Hematopoietic multipotent progenitor cell treated with erythropoietin and hydrocortisone succinate and interleukin-3 and kit ligand, for 15 days (in vitro differentiated cells): ENCODE results near the gene RPA1.
"Not testable (repeated sequence)": the region's sequence is repeated elsewhere in the genome, so short reads cannot be mapped to it uniquely, and the experiment has no call there.

Experiments
- DNase-seq: peaks from one replicate; pipeline ENCODE4 v3.0.0-alpha.2; 2015; ENCODE audit warnings: low spot score

The RPA1 gene

GRCh38 chr17:1820528-1821252 is 9.1 kb upstream of the RPA1 start:
- DNase-seq, result no peak

- DNase-seq, result no peak
Observed at GRCh38 chr17:1829216-1829591, 601 bp upstream of the RPA1 start.

- DNase-seq, result peak; percentile 35
Observed at GRCh38 chr17:1830288-1830687, 483 bp downstream of the RPA1 start.

- no peak for DNase-seq
Observed at GRCh38 chr17:1834380-1835149, 4.8 kb downstream of the RPA1 start.

GRCh38 chr17:1839516-1839915 is 9.7 kb downstream of the RPA1 start:
- peak; percentile 93 for DNase-seq

- DNase-seq, result no peak
Observed at GRCh38 chr17:1843947-1844346, 14.1 kb downstream of the RPA1 start.

- DNase-seq, result no peak
Observed at GRCh38 chr17:1847191-1847590, 17.4 kb downstream of the RPA1 start.

GRCh38 chr17:1852327-1852726 is 22.5 kb downstream of the RPA1 start:
- DNase-seq, result no peak

- no peak for DNase-seq
Observed at GRCh38 chr17:1853698-1854097, 23.9 kb downstream of the RPA1 start.

- not testable (repeated sequence) for DNase-seq
Observed at GRCh38 chr17:1856462-1856861, 26.7 kb downstream of the RPA1 start.

GRCh38 chr17:1860978-1861377 is 31.2 kb downstream of the RPA1 start:
- DNase-seq, result no peak

- no peak for DNase-seq
Observed at GRCh38 chr17:1861391-1862010, 31.7 kb downstream of the RPA1 start.

- DNase-seq, result peak; percentile 86
Observed at GRCh38 chr17:1865252-1866037, 35.6 kb downstream of the RPA1 start.

GRCh38 chr17:1867307-1867706 is 37.5 kb downstream of the RPA1 start:
- DNase-seq, result no peak

- DNase-seq, result no peak
Observed at GRCh38 chr17:1868090-1868489, 38.3 kb downstream of the RPA1 start.

- no peak for DNase-seq
Observed at GRCh38 chr17:1870592-1870991, 40.8 kb downstream of the RPA1 start.

- no peak for DNase-seq
Observed at GRCh38 chr17:1871756-1872155, 42.0 kb downstream of the RPA1 start.

- no peak for DNase-seq
Observed at GRCh38 chr17:1872254-1872653, 42.4 kb downstream of the RPA1 start.

- no peak for DNase-seq
Observed at GRCh38 chr17:1872976-1873375, 43.2 kb downstream of the RPA1 start.

GRCh38 chr17:1873418-1873817 is 43.6 kb downstream of the RPA1 start:
- DNase-seq, result no peak

- DNase-seq, result no peak
Observed at GRCh38 chr17:1875597-1875996, 45.8 kb downstream of the RPA1 start.

GRCh38 chr17:1878419-1879121 is 48.8 kb downstream of the RPA1 start:
- no peak for DNase-seq
